HG03571 (cell line): Measurements from ENCODE around the gene TGFBR3.
"Not testable (repeated sequence)": the region's sequence is repeated elsewhere in the genome, so short reads cannot be mapped to it uniquely, and the experiment has no call there.

Experiments
- ATAC-seq: cut with Tn5 transposase; IDR thresholded peaks from one replicate; pipeline ENCODE4 v1.9.1; 2021; ENCODE audit not compliant: unreplicated experiment

Gene TGFBR3

DNA sequence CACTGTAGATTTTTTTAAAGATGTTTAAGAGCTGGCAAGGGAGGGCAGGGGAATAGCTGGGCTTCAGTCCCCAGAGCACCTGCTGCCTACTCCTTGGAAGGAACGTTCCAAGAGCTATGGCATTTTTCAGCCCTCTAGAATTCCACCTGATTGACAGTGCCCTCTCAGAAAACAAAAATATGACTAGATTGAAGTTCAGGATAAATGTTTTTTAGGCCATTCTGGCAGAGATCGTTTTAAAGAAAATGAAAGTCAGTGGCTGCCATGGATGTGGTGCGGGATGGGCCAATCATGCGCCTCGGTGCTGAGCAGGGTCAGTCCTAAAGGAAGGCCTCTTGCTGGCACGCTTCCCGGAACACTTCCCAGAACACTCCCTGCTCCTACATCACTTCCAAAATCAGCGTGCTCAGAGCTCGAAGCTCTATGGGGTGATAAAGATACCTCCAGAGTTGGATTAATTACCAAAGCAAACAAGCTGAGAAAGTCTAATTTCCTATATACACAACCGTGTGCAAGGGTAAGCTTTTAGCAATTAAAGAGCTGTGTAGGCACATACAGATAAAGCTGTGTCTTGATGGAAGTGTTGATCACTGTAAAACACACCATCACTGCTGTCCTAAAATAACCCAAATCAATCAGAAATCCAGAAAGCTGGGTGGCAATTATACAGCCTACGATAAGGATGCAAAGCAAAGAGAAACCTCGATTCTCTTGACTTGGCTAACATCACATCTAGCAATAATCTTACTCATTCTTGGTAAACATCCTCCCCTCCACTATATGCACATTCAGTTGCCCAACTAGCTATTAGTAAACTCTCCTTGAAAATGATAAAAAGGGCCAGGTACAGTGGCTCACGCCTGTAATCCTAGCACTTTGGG lies 34.6 kb downstream of the TGFBR3 start:
- ATAC-seq = no peak

DNA sequence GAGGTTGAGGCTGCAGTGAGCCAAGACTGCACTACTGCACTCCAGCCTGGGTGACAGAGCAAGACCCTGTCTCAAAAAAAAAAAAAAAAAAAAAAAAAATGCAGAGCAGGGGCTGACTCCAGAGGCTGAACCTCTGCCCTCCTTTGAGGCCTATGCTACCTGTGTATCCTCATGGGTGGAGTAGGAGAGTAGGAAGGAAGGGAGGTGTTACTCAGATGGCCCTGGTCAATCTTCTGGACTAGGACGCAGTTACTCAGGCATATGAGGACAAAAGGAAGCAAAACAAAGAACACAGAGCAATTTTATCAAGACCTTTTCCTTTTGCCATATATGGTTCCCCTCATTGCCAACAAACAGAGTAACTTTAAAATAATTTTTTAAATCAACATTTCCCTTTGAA lies 35.2 kb downstream of the TGFBR3 start:
- no peak for ATAC-seq

DNA sequence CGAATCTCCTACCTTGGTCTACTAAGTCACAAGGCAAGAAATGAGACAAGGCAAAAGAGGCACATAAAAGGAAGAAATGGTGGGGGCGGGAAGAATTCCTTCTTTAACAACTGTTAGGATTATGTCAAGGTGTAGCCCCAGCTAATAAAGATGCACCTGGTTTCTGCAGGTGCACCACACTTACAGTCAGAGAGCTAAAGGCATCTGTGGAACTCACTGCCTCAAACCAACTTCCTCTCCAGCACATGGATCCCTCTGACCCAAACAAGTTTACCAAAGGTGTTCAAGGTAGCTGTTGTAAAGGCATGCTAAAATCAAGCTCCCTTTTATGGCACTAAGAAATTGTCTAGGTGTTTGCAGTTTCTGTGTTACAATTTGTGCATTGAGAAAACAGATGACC lies 38.1 kb downstream of the TGFBR3 start:
- ATAC-seq = no peak

DNA sequence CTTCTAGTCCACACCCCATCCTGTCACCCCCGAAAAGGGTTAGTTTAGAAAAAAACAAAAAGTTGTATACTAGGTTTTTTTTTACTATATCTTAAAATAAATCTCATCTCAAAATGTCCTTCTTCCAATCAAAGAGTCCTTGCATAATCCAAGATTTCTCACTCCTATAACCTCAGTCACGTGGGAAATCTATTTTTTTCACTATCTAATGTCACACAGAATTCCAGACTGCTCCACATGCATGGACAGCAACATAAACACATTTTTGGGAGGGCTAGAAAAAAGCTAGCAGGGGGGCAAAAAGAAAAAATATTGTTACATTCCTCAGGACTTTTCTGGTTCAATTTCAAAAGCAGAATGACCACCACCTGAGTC lies 39.3 kb downstream of the TGFBR3 start:
- ATAC-seq = no peak

DNA sequence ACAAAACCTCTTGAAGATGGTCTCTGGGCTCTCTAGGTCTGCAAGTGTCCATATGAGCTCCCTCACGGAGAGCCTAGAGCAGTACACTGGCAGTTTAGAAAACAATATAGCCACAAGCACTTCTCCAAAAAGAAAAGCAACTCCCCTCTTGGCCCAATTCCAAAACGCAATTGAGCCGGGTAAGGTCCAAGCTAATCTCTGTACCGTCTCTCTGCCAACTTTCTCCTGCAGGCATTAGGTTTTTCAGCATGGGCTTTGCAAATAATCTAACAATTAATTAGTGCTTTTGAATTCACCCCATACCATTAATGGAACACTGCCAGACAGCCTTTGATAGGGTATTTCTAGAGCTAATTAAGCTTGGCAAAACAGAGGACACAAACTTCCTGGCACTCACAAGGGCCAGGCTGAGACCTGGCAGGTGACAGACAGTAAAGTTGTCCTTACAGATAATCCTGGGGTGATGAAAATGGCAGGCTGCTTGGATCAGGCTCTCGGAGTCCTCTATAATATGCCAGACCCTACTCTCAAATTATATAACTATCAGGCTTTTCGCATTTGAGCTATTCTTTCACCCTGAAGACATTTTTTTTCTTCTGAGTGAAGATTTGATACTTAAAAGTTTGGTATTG lies 39.8 kb downstream of the TGFBR3 start:
- no peak for ATAC-seq

DNA sequence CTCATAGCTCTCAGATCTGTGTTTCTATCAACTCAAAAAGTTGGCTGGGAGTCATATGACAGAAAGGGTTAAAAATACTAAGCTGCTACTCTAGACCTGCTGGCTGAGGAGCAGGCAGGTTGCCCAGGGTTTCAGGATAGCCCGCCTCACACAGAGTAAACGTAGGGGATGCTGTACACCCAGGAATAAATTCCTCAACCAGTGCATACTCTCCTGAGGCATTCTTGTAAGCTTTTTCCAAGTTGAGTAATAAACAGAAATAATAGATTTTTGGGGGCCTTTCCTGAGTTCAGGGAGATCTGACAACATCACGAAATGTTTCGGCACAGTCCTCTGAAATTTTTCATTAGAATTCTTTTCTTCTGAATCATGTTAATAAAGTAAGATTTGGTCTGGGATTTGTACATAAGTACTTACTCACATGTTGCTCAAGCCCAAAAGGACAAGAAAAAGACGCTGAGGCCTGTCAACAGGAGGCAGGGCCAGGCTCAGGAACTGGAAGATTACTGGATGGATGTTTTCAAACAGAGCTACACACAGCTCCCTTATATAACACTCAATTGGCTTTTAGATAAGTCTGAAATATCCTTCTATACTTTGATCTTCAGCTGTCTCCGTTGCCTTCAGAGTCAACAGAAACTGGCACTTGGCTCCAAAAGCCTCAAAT lies 41.0 kb downstream of the TGFBR3 start:
- ATAC-seq = no peak

DNA sequence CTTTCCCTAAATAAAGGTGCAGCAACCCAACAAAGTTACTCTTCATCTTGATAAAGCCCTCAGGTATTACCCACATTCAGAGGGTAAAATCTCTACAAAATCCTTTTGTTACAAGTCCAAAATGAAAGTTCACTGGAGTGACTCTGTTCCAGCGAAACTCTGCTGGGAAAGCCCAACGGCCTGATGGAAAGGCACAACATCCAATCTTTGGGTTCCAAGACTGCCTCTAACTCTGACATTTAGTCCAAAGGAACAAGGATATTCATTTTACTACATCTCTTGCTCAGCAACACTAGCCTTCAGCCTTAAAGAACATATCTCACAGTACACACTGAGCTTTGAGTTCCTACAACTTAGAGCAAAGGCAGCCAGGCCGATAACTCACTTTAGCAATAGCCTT lies 42.1 kb downstream of the TGFBR3 start:
- no peak for ATAC-seq

DNA sequence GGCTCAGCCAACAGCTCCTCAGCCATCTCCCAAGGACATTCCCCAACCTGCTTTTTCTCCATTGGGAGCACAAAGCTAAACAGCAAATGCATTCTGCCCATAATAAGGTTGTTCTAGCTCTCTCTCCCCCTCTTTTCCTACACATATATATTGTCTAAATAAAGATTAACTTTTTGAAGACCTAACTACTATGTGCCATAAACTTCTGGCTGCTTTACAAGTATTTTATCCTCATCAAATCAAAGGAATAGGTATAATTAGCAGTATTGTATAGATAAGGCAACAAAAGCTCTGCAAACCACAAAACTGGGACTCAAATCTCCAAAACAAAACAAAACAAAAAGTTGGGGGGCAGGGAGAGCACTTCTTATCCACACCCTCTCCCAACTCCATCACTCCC lies 43.4 kb downstream of the TGFBR3 start:
- ATAC-seq = no peak

DNA sequence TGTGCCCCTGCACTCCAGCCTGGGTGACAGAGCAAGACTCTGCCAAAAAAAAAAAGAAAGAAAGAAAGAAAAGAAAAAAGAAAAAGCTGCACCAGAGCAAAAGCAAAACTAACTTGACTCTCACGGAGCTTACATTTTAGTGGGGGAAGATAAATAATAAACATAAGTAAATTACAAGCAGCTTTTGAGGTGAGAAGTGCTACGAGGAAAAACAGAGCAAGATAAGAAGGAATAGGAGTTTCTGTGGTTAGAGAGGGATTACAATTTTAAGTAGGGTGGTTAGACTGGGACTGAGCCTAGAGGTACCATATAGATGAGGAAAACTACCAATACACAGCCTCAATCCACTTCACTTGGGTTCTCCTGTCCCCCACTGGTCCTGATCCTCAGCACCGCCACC lies 43.9 kb downstream of the TGFBR3 start:
- no peak for ATAC-seq

DNA sequence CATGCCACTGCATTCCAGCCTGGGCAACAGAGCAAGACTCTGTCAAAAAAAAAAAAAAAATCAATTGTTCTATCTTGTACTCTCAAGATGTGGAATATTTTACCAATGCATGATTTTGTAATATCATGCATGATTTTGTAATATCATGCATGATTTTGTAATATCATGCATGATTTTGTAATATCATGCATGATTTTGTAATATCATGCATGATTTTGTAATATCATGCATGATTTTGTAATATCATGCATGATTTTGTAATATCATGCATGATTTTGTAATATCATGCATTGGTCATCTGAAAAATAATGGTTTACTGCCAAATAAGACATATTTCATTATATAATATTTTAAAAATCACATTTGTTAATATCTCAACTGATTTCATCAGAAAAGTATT lies 45.7 kb downstream of the TGFBR3 start:
- not testable (repeated sequence) for ATAC-seq

DNA sequence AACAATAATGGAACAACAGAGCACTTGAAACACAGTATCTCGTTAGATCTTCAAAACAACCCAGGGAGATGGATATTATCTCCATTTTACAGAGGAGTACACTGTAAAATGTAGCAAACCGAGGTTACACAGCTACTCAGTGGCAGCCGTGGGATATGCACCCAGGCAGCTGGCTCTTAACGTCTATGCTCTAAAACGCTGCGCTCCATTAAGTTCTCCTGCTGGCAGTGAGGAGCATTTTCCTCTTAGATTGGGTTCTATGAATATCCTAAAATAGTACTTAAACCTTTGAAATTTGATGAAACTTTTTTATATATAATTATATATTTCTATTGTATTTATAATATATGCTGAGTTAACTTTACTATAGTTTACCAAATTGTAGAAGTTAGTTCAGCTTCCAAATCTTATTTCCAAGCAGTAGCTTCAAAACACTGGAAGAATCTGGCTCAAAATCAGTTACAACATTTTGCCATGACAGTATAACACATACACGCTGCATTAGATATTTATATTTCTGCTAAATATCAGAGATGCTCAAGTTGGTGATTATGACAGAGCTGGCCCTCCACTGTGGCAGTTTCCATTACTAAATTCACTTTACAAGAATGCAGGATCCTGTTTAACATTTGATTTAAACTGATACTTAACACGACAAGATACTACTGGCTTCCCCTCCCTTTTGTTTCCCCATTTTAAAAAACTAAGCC lies 49.5 kb downstream of the TGFBR3 start:
- ATAC-seq = no peak

DNA sequence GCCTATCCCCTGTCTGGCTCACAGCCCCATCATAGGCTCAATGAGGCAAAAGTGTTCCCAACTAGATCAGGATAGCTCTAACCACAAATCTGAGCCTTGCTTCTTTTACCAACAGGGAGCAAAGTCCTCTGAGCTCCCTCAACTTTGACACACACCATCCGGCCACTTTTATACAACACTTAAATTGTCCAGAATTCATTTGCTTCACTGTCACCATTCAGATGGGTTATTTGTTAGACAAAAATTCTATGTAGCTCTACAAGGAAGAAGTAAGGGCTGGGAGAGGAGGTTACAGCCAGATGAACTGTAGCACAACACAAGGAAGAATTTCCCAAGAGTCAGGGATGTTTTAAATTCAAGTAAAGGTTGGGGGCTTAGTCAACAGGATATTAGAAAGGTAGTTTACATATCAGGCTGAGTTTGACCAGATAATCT lies 50.8 kb downstream of the TGFBR3 start:
- no peak for ATAC-seq

DNA sequence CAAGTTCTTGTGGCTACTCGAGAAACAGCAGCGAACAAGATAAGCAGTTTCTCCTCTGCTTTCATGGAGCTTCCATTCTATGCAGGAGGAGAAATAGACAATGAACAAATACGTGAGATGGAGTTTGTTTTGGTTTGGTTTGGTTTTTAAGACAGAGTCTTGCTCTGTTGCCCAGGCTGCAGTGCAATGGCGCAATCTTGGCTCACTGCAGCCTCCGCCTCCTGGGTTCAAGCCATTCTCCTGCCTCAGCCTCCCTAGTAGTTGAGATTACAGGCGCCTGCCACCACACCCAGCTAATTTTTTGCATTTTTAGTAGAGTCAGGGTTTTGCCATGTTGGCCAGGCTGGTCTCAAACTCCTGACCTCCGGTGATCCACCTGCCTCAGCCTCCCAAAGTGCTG lies 51.4 kb downstream of the TGFBR3 start:
- not testable (repeated sequence) for ATAC-seq

DNA sequence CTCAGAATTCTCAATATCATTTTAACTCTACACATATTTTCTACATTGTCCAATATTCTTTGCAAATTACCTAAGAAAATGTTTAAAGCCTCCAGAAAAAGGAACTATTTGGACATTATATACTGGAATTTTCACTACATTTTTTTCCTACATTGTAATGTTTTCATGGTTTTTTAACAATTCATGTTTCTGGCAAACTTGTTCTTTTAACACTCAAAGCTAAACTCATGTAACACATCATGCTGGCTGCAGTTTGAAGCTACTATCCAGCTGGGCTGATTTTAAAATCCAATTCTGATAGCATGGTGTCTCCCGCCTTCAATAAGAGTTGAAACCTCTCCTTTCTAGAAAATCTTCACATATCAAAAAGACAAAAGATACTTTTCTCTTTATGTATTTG lies 52.0 kb downstream of the TGFBR3 start:
- ATAC-seq = no peak

DNA sequence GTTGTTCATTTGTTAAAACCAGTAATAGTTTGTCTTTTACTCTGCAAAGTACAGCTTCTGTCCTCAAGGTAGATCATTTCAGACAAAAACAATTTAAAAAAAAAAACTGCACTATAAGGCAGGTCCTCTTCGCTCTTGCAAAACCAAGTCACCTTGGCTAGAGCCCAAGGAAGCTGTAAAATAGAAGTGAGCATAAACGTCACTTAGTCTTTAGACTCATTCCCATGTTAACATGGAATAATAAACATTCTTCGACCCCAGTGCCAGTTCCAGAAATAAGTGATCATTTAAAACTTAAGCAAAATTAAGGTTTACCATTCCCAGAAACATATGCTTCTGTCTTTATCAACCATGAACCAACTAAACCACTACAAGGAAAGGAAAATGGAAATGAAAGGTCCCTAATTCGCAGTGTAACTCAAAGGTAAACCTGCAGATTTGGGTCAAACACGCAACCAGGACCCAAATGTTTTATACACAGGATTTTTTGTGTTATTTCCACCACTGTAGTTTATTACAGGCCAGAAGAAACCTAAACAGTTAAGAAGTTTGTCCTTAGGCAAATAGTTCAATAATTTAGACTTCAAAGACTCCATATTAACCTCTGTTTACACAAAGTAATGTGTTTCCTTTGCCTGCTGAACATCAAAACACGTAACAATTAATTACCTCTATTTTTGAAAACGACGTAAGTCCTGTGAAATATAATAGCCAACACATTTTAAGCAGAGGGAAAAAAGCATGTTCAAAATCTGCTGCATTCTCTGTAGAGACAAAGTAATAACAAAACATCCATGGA lies 54.6 kb downstream of the TGFBR3 start:
- no peak for ATAC-seq

DNA sequence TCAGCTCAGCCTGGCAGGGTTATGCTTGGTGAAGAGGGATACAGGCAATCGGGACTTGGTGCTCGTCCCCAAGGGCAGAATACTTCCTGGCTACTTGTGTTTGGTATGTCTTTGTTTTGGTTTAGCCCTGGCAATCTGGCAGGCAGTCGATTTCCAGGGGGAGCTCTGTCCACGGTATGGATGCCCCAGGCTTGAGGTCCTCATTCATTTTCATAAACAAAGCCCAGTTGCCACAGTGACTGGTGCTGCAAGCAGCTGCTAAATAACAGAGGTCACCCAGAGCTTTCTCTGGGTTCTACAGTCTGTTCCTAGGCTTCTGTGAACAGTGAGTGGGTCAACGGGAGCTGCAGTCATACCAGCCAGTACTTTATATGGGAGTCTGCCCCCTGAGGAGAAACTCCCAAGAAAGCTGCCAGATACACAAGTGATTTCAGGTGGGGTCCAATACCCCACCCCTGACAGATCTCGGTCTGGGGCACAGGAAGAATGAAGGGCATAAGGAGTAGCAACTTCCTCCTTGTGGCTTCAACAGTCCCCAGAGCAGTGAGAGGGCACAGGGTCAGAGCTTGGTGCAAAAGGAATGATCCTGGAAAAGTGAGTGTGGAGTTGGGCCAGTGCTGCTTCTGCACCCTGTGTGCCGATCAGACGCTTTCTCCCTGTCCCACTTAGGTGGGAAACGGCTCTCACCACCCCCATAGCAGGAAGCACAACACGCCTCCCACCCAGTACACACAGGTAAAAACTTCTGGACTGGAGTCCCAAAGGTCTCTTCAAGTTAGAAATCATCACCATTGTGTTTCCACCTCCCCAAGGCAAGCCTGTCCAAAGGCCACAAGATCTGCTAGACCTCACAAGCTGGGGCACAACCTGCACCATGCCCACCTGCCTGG lies 55.5 kb downstream of the TGFBR3 start:
- ATAC-seq = no peak

DNA sequence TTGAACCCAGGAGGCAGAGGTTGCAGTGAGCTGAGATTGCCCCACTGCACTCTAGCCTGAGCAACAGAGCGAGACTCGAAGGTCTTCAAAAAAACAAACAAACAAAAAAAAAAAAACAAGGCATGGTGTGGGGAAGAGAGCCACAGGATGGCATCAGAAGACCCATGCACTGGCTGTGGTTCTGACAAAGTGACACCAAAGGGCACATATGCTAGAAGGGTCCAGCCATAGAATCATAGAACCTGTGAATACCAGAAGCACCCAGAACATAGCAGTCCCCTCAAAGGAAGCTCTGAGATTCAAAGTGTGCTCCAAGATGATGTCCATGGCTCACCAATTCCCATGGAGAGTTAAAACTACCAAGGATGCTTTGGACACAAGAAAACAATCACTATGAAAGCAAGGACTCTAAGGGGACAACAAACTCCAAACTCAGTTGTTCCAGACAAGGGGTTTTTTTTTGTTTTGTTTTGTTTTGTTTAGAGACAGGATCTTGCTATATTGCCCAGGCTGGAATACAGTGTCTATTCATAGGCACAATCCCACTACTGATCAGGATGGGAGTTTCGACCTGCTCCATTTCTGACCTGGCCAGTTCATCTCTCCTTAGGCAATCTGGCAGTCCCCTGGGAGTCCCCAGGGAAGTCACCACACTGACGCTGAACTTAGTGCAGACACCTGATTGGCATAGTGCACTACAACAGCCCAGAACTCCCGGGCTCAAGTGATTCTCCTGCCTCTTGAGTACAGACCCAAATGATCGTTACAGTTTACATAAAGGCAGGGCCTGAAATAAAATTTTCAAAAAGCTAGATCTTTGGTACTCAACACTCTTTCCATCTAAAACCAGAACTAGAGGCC lies 56.4 kb downstream of the TGFBR3 start:
- no peak for ATAC-seq

DNA sequence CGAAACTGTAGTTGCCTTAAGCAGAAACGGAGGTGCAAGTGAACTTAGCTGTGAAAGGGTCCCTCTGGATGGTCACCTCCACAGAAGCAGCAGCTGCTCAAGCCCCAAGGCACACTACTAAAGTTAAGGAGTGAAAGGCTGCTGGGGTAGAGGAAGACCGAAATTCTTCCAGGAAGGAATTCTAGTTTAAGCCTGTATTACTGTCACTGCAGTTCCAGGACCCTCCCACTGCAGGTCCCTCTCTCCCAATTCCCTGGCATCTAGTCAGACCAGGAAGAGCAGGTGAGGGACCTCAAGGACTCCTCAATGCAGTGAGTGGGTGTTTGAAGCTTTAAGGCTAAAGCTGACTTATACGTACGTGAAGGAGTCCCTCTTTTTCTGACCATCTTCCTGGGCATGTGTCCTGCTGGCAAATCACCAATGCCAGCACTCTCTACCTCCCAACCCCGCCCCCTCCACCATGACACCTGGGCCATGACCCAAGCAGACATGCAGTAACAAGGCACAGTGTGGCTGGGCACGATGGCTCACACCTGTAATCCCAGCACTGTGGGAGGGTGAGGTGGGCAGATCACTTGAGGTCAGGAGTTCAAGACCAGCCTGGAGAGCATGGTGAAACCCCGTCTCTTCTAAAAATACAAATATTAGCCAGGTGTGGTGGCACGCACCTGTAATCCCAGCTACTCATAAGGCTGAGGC lies 57.2 kb downstream of the TGFBR3 start:
- no peak for ATAC-seq
